Astrocyte of the cerebellum (primary cell): ENCODE results near the gene DNAH9.

ENCODE experiments used
- DNase-seq: peaks from one replicate; pipeline ENCODE4 v3.0.0-alpha.2; 2011; ENCODE audit warnings: low read depth
- H3K4me3 ChIP-seq: 2 replicates; pipeline ENCODE4 v1.5.1; 2011; ENCODE audit warnings: mild to moderate bottlenecking, low read depth, low read length, moderate library complexity
- in situ Hi-C: cut with HindIII; loops from 2 replicates; pipeline ENCODE4 v1.10.0; 2017; ENCODE audit warnings: low sequenced_read_pairs
- TF ChIP-seq, protein P1 (sequence below): IDR thresholded peaks from 2 replicates; pipeline ENCODE4 v1.5.1; 2012; ENCODE audit warnings: low read length, low read depth, moderate library complexity, mild to moderate bottlenecking; ENCODE audit errors: missing control alignments

Gene DNAH9

DNA sequence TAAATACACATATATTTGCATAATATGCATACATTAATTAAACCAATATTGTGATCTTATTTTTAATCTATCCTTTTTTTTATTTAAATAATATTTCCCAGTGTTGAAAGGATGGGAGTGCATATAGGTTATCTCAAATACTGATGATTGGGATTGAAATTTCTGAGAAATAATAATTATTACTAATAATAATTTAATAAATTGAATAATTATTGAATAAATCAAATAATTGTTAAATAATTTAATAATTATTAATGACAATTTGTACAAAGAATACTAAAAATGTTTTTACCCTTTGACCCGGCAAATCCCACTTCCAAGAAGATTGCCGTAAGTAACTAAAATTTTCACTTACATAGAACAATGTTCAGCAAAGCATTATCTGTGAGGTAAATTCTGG is 250.1 kb downstream of the DNAH9 start:
- TF ChIP-seq, protein P1, sequence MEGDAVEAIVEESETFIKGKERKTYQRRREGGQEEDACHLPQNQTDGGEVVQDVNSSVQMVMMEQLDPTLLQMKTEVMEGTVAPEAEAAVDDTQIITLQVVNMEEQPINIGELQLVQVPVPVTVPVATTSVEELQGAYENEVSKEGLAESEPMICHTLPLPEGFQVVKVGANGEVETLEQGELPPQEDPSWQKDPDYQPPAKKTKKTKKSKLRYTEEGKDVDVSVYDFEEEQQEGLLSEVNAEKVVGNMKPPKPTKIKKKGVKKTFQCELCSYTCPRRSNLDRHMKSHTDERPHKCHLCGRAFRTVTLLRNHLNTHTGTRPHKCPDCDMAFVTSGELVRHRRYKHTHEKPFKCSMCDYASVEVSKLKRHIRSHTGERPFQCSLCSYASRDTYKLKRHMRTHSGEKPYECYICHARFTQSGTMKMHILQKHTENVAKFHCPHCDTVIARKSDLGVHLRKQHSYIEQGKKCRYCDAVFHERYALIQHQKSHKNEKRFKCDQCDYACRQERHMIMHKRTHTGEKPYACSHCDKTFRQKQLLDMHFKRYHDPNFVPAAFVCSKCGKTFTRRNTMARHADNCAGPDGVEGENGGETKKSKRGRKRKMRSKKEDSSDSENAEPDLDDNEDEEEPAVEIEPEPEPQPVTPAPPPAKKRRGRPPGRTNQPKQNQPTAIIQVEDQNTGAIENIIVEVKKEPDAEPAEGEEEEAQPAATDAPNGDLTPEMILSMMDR: no peak
- in situ Hi-C loops: no loop called here
- no peak overlapping the region for H3K4me3 ChIP-seq
- DNase-seq: no peak

DNA sequence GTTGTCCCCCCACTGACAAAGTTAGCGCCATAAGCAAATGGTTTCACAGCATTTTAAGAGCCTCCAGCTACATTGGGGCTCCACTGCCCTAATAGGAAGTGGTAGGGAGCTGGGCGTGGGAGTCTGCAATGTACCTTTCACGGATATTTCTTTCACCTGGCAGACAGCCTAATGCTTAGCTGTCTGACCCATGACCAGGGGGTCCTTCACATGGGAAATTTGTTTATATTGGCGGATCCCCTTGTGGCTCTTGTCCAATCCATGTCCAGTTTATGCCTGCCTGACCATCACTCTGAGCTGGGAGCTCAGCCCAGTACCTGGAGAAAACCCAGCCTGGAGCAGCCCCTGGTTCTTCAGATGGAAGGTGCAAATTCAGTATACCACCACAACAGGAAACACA is 254.0 kb downstream of the DNAH9 start:
- no peak overlapping the region for H3K4me3 ChIP-seq
- DNase-seq: no peak
- in situ Hi-C loops: no loop called here
- TF ChIP-seq, protein P1: no peak

DNA sequence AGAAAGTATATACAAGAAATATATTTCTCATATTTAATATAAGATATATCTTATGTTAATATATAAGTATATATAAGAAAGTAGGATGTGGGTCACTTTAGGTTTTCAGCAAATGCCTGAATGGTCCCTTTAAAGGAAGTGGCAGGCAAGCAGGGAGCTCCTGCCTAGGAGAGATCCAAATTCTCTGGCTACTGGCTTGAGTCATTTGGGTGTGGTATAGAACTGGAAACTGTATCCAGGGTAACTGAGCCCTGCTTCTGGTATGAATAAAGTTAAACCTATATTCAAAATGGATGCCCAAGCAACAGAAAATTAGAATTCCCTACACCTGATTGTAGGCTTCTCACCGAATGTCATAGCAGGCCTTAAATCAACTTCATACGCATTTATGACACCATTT is 254.6 kb downstream of the DNAH9 start:
- no peak overlapping the region for H3K4me3 ChIP-seq
- in situ Hi-C loops: no loop called here
- no peak for DNase-seq
- TF ChIP-seq, protein P1: no peak

DNA sequence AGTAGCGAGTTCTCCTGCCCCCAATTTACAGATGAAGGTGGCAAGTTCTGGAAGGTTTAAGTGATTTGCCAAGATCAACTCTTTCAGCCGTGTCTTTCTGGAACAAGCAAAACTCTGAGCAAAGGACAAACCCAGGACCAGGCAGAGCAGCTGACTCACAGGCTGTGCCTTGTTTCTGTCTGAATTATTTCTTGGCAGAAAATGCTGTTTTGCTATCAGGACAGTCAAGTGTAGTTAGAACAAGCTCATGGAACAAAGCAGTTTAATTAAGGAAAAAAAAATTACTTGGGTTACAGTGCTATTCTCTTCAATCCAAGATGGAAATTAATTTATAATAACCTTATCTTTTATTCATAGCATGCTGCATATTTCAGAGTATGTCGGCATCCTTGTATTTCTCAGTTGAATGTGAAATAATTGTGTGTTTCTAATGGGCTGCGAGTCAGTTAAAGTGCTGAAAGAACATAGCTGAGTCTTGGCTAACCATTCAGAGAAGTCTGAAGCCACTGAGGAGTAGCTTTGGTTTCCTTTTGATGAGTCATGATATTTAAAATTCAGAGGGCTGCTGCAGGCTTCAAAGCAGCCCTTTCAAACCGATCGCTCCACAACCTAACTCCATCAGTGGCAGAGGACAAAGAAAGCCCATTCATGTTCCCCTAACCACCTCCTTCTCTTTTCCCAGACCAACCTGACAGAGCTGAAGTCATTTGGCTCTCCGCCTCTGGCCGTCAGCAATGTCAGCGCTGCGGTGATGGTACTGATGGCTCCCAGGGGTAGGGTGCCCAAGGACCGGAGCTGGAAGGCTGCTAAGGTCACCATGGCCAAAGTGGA is 255.3 kb downstream of the DNAH9 start:
- H3K4me3 ChIP-seq: no peak overlapping the region
- TF ChIP-seq, protein P1: no peak
- DNase-seq: peak; percentile 26
- in situ Hi-C loops: no loop called here

DNA sequence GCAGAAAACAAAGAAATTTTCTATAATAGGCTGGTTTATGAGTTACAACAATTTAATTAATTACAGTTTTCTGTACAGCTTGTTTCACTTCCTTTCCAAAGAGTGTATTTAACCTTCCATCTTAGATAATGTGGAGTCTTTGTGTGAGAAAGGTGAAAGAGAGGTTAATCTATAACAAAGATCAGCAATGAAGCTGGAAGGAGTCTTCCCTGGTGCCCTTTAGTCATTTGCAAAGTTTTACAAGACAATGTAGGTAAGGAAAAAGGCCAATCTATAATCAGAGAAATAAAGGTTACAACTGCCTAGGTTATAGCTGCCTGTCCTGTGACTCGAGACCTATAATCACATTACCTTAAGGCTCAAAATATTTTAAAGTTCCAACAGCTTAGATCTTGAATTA is 257.0 kb downstream of the DNAH9 start:
- TF ChIP-seq, protein P1: no peak
- DNase-seq: no peak
- in situ Hi-C loops: no loop called here
- no peak overlapping the region for H3K4me3 ChIP-seq

DNA sequence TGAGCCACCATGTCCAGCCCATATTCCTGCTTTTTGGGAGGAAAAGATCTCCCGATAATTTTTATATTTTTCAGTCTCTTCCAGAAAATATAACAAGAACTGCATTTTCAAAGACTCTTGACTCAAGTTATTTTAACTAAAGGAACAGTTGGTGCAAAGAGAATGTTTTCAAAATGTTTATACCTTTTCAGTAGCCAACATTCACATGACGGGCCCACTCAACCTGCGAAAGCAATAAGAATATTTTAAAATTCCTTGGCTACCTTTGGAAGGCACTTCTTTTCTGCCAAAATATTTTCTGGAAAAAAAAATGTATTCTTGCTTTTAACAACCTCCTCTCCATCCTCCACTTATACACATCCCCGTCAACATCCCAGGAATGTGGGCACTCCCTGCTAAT is 258.7 kb downstream of the DNAH9 start:
- DNase-seq: no peak
- TF ChIP-seq, protein P1: no peak
- H3K4me3 ChIP-seq: no peak overlapping the region
- in situ Hi-C loops: no loop called here
